ENCODE data around the gene OR2H1. TPM values are rescaled to one million over a fixed set of nuclear protein-coding genes. Genes with fewer than 3 reads are reported as not detected.

OR2H1 gene
- total RNA-seq, 1 donor from 2014 or later = not detected

- no peaks in the 10 kb centered on the region for H3K9me3 ChIP-seq
- ATAC-seq (no peak), DNase-seq (no peak)
- no peaks in the 10 kb centered on the region for H3K27me3 ChIP-seq
- no peak for TF ChIP-seq CTCF (IDR thresholded peaks at IDR 0.05)
- H3K36me3 ChIP-seq = no peaks in the 10 kb centered on the region
- H3K4me3 ChIP-seq = no peak overlapping the region
- no peak overlapping the region for H3K27ac ChIP-seq
- H3K4me1 ChIP-seq = no peaks in the 10 kb centered on the region
- intact Hi-C loops (cut with DNase I) = no loop called here
These were observed 53.2 kb downstream of the OR2H1 start for GRCh38 chr6:29510202-29510601.

- Histone ChIP-seq H3K27ac (no peak overlapping the region), H3K9me3 (no peaks in the 10 kb centered on the region), H3K27me3 (no peaks in the 10 kb centered on the region), H3K36me3 (no peaks in the 10 kb centered on the region), H3K4me1 (no peaks in the 10 kb centered on the region), H3K4me3 (no peak overlapping the region)
- intact Hi-C loops (cut with DNase I) = no loop called here
- no peak for TF ChIP-seq CTCF (IDR thresholded peaks at IDR 0.05)
- no peak for DNase-seq
- ATAC-seq = no peak
These were observed 53.9 kb downstream of the OR2H1 start for GRCh38 chr6:29510746-29511300.

Other genes starting within 250 kb of the OR2H1 start
- not detected for gene OR14J1, start 155.5 kb upstream of the OR2H1 start, total RNA-seq
- gene OR5V1, start 88.3 kb upstream of the OR2H1 start, total RNA-seq = not detected
- not detected for gene OR12D3, start 81.9 kb upstream of the OR2H1 start, total RNA-seq
- gene OR12D2, start 61.5 kb upstream of the OR2H1 start, total RNA-seq = not detected
- not detected for gene OR12D1, start 42.2 kb upstream of the OR2H1 start, total RNA-seq
- gene OR10C1, start 17.8 kb upstream of the OR2H1 start, total RNA-seq = not detected
- gene OR11A1, start 84 bp upstream of the OR2H1 start, total RNA-seq = not detected
- gene MAS1L, start 30.8 kb downstream of the OR2H1 start, total RNA-seq = 0.64 TPM
- 1.1 TPM for gene UBD, start 102.6 kb downstream of the OR2H1 start, total RNA-seq
- not detected for gene OR2H2, start 128.0 kb downstream of the OR2H1 start, total RNA-seq
- gene GABBR1, start 176.0 kb downstream of the OR2H1 start, total RNA-seq = 40.1 TPM
- gene MOG, start 199.9 kb downstream of the OR2H1 start, total RNA-seq = not detected
- gene ZFP57, start 224.0 kb downstream of the OR2H1 start, total RNA-seq = not detected

All from upper lobe of right lung (tissue), 1 donor.